ENCODE data around the gene SAFB2.

DNA sequence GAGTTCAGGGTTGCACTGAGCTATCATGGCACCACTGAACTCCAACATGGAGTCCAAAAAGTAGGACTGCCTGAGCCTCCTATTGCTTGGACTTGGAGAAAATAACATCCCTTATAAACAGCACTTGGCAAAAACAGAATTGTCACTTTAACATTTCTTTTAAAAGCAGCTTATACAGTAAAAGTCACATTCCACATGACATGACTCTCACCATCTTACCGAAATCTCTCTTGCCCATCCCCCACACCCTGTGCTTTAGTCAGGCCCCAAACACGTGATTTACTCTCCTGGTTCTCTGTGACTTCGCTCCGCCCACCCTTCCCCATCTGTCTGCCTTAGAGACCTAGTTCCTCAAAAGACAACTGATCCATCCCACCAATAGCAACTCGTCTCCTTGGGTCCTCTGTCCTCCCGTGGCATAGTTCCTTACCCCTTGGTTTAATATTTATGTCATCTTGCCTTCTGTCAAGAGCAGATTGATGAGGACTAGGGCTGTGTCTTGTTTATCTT is 4.9 kb upstream of the SAFB2 start:
- TF ChIP-seq, protein P1, sequence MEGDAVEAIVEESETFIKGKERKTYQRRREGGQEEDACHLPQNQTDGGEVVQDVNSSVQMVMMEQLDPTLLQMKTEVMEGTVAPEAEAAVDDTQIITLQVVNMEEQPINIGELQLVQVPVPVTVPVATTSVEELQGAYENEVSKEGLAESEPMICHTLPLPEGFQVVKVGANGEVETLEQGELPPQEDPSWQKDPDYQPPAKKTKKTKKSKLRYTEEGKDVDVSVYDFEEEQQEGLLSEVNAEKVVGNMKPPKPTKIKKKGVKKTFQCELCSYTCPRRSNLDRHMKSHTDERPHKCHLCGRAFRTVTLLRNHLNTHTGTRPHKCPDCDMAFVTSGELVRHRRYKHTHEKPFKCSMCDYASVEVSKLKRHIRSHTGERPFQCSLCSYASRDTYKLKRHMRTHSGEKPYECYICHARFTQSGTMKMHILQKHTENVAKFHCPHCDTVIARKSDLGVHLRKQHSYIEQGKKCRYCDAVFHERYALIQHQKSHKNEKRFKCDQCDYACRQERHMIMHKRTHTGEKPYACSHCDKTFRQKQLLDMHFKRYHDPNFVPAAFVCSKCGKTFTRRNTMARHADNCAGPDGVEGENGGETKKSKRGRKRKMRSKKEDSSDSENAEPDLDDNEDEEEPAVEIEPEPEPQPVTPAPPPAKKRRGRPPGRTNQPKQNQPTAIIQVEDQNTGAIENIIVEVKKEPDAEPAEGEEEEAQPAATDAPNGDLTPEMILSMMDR (IDR thresholded peaks at IDR 0.05; ENCODE audit: extremely low read depth in 1 of 2, insufficient read depth in 1 of 2, low read depth in 1 of 2, low read length in 2 of 2): no peak
- TF ChIP-seq POLR2A (IDR thresholded peaks at IDR 0.05; ENCODE audit: low read depth, low read length) (no peak), FOS (IDR thresholded peaks at IDR 0.05; ENCODE audit: borderline replicate concordance, insufficient read depth, low read length) (no peak), POLR2AphosphoS5 (IDR thresholded peaks at IDR 0.05; ENCODE audit: insufficient read depth, low read depth, low read length) (no peak), EZH2 (IDR thresholded peaks at IDR 0.05; ENCODE audit: borderline replicate concordance, low read depth, low read length, severe bottlenecking) (no peak)

All from endothelial cell of umbilical vein (primary cell).